ENCODE measurements around the gene C17orf113.

DNA sequence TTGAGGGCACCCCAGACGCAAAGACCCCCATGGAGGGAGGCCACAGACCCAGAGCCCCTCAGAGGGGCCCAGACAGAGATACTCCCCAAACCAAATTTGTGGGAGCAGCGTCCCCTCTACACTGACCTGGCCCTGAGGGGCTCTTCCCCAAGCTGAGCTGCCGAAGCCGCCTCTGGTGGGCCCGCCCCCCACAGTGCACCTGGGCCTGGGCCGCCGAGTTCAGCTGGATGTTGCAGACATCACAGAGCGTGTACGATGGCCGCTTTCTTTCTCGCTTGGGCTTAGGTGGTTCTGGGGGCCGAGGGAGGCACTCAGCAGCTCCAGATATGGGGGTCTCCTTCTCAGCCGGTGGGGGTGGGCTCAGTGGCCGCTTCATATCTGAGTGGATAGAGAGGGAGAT lies 12.3 kb upstream of the C17orf113 start:
- TF ChIP-seq, protein P1, sequence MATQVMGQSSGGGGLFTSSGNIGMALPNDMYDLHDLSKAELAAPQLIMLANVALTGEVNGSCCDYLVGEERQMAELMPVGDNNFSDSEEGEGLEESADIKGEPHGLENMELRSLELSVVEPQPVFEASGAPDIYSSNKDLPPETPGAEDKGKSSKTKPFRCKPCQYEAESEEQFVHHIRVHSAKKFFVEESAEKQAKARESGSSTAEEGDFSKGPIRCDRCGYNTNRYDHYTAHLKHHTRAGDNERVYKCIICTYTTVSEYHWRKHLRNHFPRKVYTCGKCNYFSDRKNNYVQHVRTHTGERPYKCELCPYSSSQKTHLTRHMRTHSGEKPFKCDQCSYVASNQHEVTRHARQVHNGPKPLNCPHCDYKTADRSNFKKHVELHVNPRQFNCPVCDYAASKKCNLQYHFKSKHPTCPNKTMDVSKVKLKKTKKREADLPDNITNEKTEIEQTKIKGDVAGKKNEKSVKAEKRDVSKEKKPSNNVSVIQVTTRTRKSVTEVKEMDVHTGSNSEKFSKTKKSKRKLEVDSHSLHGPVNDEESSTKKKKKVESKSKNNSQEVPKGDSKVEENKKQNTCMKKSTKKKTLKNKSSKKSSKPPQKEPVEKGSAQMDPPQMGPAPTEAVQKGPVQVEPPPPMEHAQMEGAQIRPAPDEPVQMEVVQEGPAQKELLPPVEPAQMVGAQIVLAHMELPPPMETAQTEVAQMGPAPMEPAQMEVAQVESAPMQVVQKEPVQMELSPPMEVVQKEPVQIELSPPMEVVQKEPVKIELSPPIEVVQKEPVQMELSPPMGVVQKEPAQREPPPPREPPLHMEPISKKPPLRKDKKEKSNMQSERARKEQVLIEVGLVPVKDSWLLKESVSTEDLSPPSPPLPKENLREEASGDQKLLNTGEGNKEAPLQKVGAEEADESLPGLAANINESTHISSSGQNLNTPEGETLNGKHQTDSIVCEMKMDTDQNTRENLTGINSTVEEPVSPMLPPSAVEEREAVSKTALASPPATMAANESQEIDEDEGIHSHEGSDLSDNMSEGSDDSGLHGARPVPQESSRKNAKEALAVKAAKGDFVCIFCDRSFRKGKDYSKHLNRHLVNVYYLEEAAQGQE (IDR thresholded peaks at IDR 0.05; ENCODE audit: insufficient read depth in 1 of 2, low read depth in 2 of 2, low read length in 2 of 2), result no peak
- TF ChIP-seq POLR2AphosphoS5 (IDR thresholded peaks at IDR 0.05; ENCODE audit: low read depth, low read length), result no peak

All from PFSK-1 (cell line).